Adrenal gland (tissue), 5 donors: ENCODE data around the gene JAK3.

Experiments used
- POLR2A ChIP-seq, 2 donors: fragments of 450-650 bp; IDR thresholded peaks; one replicate each; pipeline ENCODE4 v1.6.1; 2017; ENCODE audit warnings: antibody characterized with exemption in 2 of 2, mild to moderate bottlenecking in 2 of 2, moderate library complexity in 1 of 2
- TF ChIP-seq, protein P1 (sequence below), 6 experiments: fragments of 450-650 bp in 4 of 6; fragments of 200-600 bp in 2 of 6; sonication (generic) in 1 of 6; IDR thresholded peaks; 1 replicate in 5 of 6; 2 replicates in 1 of 6; pipeline versions ENCODE4 v1.5.1 to v1.8.0; 2016 to 2021; ENCODE audit warnings: antibody characterized with exemption in 6 of 6, mild to moderate bottlenecking in 2 of 6, moderate library complexity in 1 of 6
- donor health status: DM: no; HTN: no; CAD: no.

DNA sequence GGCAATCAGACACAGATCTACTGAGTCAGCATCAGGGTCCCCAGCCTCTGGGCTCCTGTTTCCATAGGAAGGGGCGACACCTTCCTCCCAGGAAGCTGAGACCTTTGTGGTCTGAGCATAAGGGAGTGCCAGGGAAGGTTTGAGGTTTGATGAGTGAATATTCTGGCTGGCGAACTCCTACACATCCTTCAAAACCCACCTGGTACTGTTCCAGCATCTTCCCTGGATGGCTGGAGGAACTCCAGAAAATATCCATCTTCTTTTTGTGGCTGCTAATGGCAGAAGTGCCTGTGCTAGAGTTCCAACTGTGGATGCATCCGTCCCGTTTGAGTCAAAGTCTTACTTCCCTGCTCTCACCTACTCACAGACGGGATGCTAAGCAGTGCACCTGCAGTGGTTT is 35.7 kb downstream of the JAK3 start:
- TF ChIP-seq POLR2A (IDR thresholded peaks at IDR 0.05), result no peak
- TF ChIP-seq, protein P1, sequence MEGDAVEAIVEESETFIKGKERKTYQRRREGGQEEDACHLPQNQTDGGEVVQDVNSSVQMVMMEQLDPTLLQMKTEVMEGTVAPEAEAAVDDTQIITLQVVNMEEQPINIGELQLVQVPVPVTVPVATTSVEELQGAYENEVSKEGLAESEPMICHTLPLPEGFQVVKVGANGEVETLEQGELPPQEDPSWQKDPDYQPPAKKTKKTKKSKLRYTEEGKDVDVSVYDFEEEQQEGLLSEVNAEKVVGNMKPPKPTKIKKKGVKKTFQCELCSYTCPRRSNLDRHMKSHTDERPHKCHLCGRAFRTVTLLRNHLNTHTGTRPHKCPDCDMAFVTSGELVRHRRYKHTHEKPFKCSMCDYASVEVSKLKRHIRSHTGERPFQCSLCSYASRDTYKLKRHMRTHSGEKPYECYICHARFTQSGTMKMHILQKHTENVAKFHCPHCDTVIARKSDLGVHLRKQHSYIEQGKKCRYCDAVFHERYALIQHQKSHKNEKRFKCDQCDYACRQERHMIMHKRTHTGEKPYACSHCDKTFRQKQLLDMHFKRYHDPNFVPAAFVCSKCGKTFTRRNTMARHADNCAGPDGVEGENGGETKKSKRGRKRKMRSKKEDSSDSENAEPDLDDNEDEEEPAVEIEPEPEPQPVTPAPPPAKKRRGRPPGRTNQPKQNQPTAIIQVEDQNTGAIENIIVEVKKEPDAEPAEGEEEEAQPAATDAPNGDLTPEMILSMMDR (IDR thresholded peaks at IDR 0.05), result no peak
